ENCODE results near the gene TFE3.

The TFE3 gene

GRCh38 chrX:49060914-49061313 lies 17.8 kb upstream of the TFE3 start:
- no peak for FAIRE-seq

GRCh38 chrX:49059681-49060085 lies 16.5 kb upstream of the TFE3 start:
- no peak for FAIRE-seq

GRCh38 chrX:49059201-49059600 lies 16.0 kb upstream of the TFE3 start:
- no peak for FAIRE-seq

GRCh38 chrX:49058794-49059193 lies 15.6 kb upstream of the TFE3 start, which contains the start of gene CCDC120:
Gene CCDC120 (plus strand): TSS chrX:49058999. CDS start chrX:49062042, 3,043 bp downstream.
- FAIRE-seq = no peak

GRCh38 chrX:49054073-49054762 lies 11.1 kb upstream of the TFE3 start:
- no peak for FAIRE-seq

- FAIRE-seq = no peak
Observed at GRCh38 chrX:49053223-49054072, 10.3 kb upstream of the TFE3 start.

GRCh38 chrX:49043987-49044281 lies 777 bp upstream of the TFE3 start:
- FAIRE-seq = no peak

GRCh38 chrX:49042581-49043219 lies 457 bp downstream of the TFE3 start:
- no peak for FAIRE-seq

GRCh38 chrX:49041744-49042580 lies 1.2 kb downstream of the TFE3 start:
- FAIRE-seq = no peak

GRCh38 chrX:49040376-49040955 lies 2.7 kb downstream of the TFE3 start:
- FAIRE-seq = no peak

GRCh38 chrX:49039598-49040375 lies 3.4 kb downstream of the TFE3 start:
- FAIRE-seq = no peak

- FAIRE-seq = no peak
Observed at GRCh38 chrX:49037883-49038475, 5.2 kb downstream of the TFE3 start.

GRCh38 chrX:49030283-49030682 lies 12.9 kb downstream of the TFE3 start:
- FAIRE-seq = no peak

- FAIRE-seq = no peak
Observed at GRCh38 chrX:49029876-49030275, 13.3 kb downstream of the TFE3 start.

- no peak for FAIRE-seq
Observed at GRCh38 chrX:49019599-49020249, 23.4 kb downstream of the TFE3 start.

GRCh38 chrX:49019050-49019449 lies 24.1 kb downstream of the TFE3 start:
- FAIRE-seq = no peak

- no peak for FAIRE-seq
Observed at GRCh38 chrX:49003696-49004095, 39.5 kb downstream of the TFE3 start.

- peak; percentile 62 for FAIRE-seq
Observed at GRCh38 chrX:49002091-49002935, 40.8 kb downstream of the TFE3 start, which contains the start of gene GRIPAP1. Gene GRIPAP1 (minus strand): TSS chrX:49002264. CDS start chrX:49002229, 35 bp downstream.

GRCh38 chrX:49001521-49002090 lies 41.6 kb downstream of the TFE3 start:
- no peak for FAIRE-seq
